Neuronal stem cell (in vitro differentiated cells): ENCODE data around the gene CRYGD.
"Not testable (repeated sequence)": the region's sequence is repeated elsewhere in the genome, so short reads cannot be mapped to it uniquely, and the experiment has no call there.

Experiments
- DNase-seq: peaks from one replicate; pipeline ENCODE4 v3.0.0-alpha.2; 2013; ENCODE audit warnings: low spot score
- H2AFZ ChIP-seq: one replicate; pipeline ENCODE4 v1.6.1; 2013; ENCODE audit warnings: mild to moderate bottlenecking, low read length, inconsistent platforms
- H2AK5ac ChIP-seq: 2 replicates; pipeline ENCODE4 v1.6.1; 2013; ENCODE audit warnings: low read depth, mild to moderate bottlenecking, inconsistent platforms, low read length, moderate library complexity, mixed read lengths
- H2BK120ac ChIP-seq: 2 replicates; pipeline ENCODE4 v1.6.1; 2013; ENCODE audit warnings: low read depth, mild to moderate bottlenecking, inconsistent platforms, low read length, moderate library complexity, mixed read lengths
- H2BK12ac ChIP-seq: one replicate; pipeline ENCODE4 v1.6.1; 2013; ENCODE audit warnings: low read length, inconsistent platforms
- H2BK15ac ChIP-seq: 2 replicates; pipeline ENCODE4 v1.6.1; 2013; ENCODE audit warnings: mild to moderate bottlenecking, low read length, inconsistent platforms, mixed read lengths
- H2BK5ac ChIP-seq: one replicate; pipeline ENCODE4 v1.6.1; 2013; ENCODE audit warnings: inconsistent platforms, mild to moderate bottlenecking, low read length, moderate library complexity
- H3K14ac ChIP-seq: one replicate; pipeline ENCODE4 v1.6.1; 2013; ENCODE audit warnings: low read length, inconsistent platforms
- H3K18ac ChIP-seq: 2 replicates; pipeline ENCODE4 v1.6.1; 2013; ENCODE audit warnings: low read length, inconsistent platforms
- H3K23ac ChIP-seq: 2 replicates; pipeline ENCODE4 v1.6.1; 2013; ENCODE audit warnings: low read depth, mild to moderate bottlenecking, mixed read lengths, low read length, inconsistent platforms; ENCODE audit not compliant: poor library complexity
- H3K27ac ChIP-seq: replicated peaks from 3 replicates; pipeline ENCODE4 v1.5.1; 2013; ENCODE audit warnings: low read length, inconsistent platforms
- H3K27me3 ChIP-seq, 3 experiments: 2 replicates each; pipeline ENCODE4 v1.6.1; 2013; ENCODE audit warnings: low read length in 3 of 3, mild to moderate bottlenecking in 2 of 3, inconsistent platforms in 1 of 3, low read depth in 1 of 3, mixed read lengths in 1 of 3, moderate library complexity in 1 of 3; ENCODE audit not compliant: control insufficient read depth in 3 of 3, insufficient read depth in 3 of 3
- H3K36me3 ChIP-seq, 2 donors: replicated peaks in 1 of 2; 2 replicates each; pipeline ENCODE4 v1.6.1; 2013; ENCODE audit warnings: low read length in 2 of 2; ENCODE audit not compliant: control insufficient read depth in 2 of 2, insufficient read depth in 2 of 2
- H3K4ac ChIP-seq: 2 replicates; pipeline ENCODE4 v1.6.1; 2013; ENCODE audit warnings: inconsistent platforms, mild to moderate bottlenecking, low read length, moderate library complexity
- H3K4me1 ChIP-seq, 2 donors: 1 replicate in 1 of 2; 2 replicates in 1 of 2; pipeline ENCODE4 v1.6.1; 2013; ENCODE audit warnings: low read length in 2 of 2, low read depth in 1 of 2; ENCODE audit not compliant: control insufficient read depth in 2 of 2, insufficient read depth in 1 of 2
- H3K4me2 ChIP-seq: one replicate; pipeline ENCODE4 v1.6.1; 2013; ENCODE audit warnings: mild to moderate bottlenecking, low read length, inconsistent platforms; ENCODE audit not compliant: insufficient read depth, poor library complexity, severe bottlenecking
- H3K4me3 ChIP-seq, 2 donors: 2 replicates each; pipeline ENCODE4 v1.5.1; 2013; ENCODE audit warnings: low read length in 2 of 2, mild to moderate bottlenecking in 2 of 2, inconsistent platforms in 1 of 2, moderate library complexity in 1 of 2
- H3K79me1 ChIP-seq: one replicate; pipeline ENCODE4 v1.6.1; 2013; ENCODE audit warnings: low read depth, mild to moderate bottlenecking, inconsistent platforms, low read length, moderate library complexity
- H3K9ac ChIP-seq: one replicate; pipeline ENCODE4 v1.6.1; 2013; ENCODE audit warnings: mild to moderate bottlenecking, low read depth, low read length, inconsistent platforms; ENCODE audit not compliant: poor library complexity
- H3K9me3 ChIP-seq, 2 donors: replicated peaks in 1 of 2; 2 replicates each; pipeline versions ENCODE3 to v1.6.1; 2013; ENCODE audit warnings: low read length in 2 of 2, mild to moderate bottlenecking in 2 of 2, inconsistent platforms in 1 of 2, low read depth in 1 of 2, mixed read lengths in 1 of 2, moderate library complexity in 1 of 2; ENCODE audit not compliant: control insufficient read depth in 2 of 2, insufficient read depth in 1 of 2
- H4K8ac ChIP-seq: one replicate; pipeline ENCODE4 v1.6.1; 2013; ENCODE audit warnings: low read depth, mild to moderate bottlenecking, inconsistent platforms, low read length, moderate library complexity
- H4K91ac ChIP-seq: one replicate; pipeline ENCODE4 v1.6.1; 2013; ENCODE audit warnings: low read length, low read depth, mild to moderate bottlenecking, inconsistent platforms; ENCODE audit not compliant: poor library complexity
- WGBS, 2 donors: extraction: QIAGEN DNeasy Blood & Tissue Kit; methylation state at CpG; one replicate each; pipeline ENCODE4 v1.1.7; 2013; ENCODE audit warnings: missing lambda C conversion rate in 2 of 2, mixed read lengths in 1 of 2; ENCODE audit not compliant: insufficient read length in 2 of 2, insufficient replicate concordance in 1 of 2; ENCODE audit errors: extremely low coverage in 2 of 2; 5-methylcytosine and 5-hydroxymethylcytosine counted together

CRYGD gene

GRCh38 chr2:208142925-208143799, 18.8 kb upstream of the CRYGD start:
- Histone ChIP-seq H3K27me3 (no peaks in the 10 kb centered on the region), H2AFZ (peak overlapping the region; percentile 28), H4K91ac (no peak overlapping the region), H3K36me3 (no peaks in the 10 kb centered on the region), H3K14ac (no peak overlapping the region), H3K4me3 (no peak overlapping the region), H2AK5ac (no peak overlapping the region), H3K4ac (no peak overlapping the region), H3K27ac (no peak overlapping the region), H3K9ac (no peak overlapping the region), H3K23ac (no peak overlapping the region), H3K18ac (no peak overlapping the region), H3K9me3 (no peaks in the 10 kb centered on the region), H4K8ac (no peak overlapping the region), H2BK5ac (no peak overlapping the region), H2BK15ac (no peak overlapping the region), H2BK12ac (no peak overlapping the region), H3K4me2 (no peak overlapping the region), H2BK120ac (no peak overlapping the region), H3K4me1 (peaks cover 0 to 7% of the 10 kb centered on the region in 2 donors), H3K79me1 (no peaks in the 10 kb centered on the region)
- DNase-seq = no peak
- no CpG with 5 or more reads among the region's 14 CpGs for WGBS, 2 donors

GRCh38 chr2:208142240-208142924, 18.1 kb upstream of the CRYGD start:
- H3K27ac ChIP-seq = no peak overlapping the region
- H3K27me3 ChIP-seq = no peaks in the 10 kb centered on the region
- no peak overlapping the region for H2BK12ac ChIP-seq
- no peak overlapping the region for H3K4me2 ChIP-seq
- no peak overlapping the region for H4K8ac ChIP-seq
- H2BK5ac ChIP-seq = no peak overlapping the region
- no peak overlapping the region for H2AK5ac ChIP-seq
- no peak overlapping the region for H3K4me3 ChIP-seq
- no peak overlapping the region for H3K14ac ChIP-seq
- H3K18ac ChIP-seq = peak overlapping the region; percentile 8
- H3K23ac ChIP-seq = no peak overlapping the region
- WGBS, 2 donors = no CpG with 5 or more reads among the region's 8 CpGs
- no peaks in the 10 kb centered on the region for H3K9me3 ChIP-seq
- no peaks in the 10 kb centered on the region for H3K36me3 ChIP-seq
- H3K9ac ChIP-seq = no peak overlapping the region
- peak overlapping the region; percentile 28 for H2AFZ ChIP-seq
- H3K4me1 ChIP-seq = peaks cover under 1 to 5% of the 10 kb centered on the region in 2 donors
- no peak overlapping the region for H4K91ac ChIP-seq
- H3K4ac ChIP-seq = no peak overlapping the region
- DNase-seq = no peak
- no peaks in the 10 kb centered on the region for H3K79me1 ChIP-seq
- H2BK120ac ChIP-seq = no peak overlapping the region
- no peak overlapping the region for H2BK15ac ChIP-seq

- Histone ChIP-seq H3K79me1 (no peaks in the 10 kb centered on the region), H2AFZ (peak overlapping the region; percentile 5), H3K14ac (no peak overlapping the region), H3K36me3 (no peaks in the 10 kb centered on the region), H2BK120ac (no peak overlapping the region), H2AK5ac (no peak overlapping the region), H3K27me3 (no peaks in the 10 kb centered on the region), H2BK15ac (no peak overlapping the region), H4K91ac (no peak overlapping the region), H3K27ac (no peak overlapping the region), H3K4me1 (peaks cover 2 to 7% of the 10 kb centered on the region in 2 donors), H3K18ac (no peak overlapping the region), H2BK5ac (no peak overlapping the region), H3K4me3 (no peak overlapping the region), H3K4me2 (no peak overlapping the region), H3K23ac (no peak overlapping the region), H3K4ac (no peak overlapping the region), H3K9ac (no peak overlapping the region), H2BK12ac (no peak overlapping the region), H4K8ac (no peak overlapping the region), H3K9me3 (peaks cover 0 to 3% of the 10 kb centered on the region in 2 donors)
- DNase-seq = no peak
- WGBS, 2 donors = no CpG with 5 or more reads among the region's 18 CpGs
Observed at GRCh38 chr2:208139447-208139846, 15.1 kb upstream of the CRYGD start.

- not testable (repeated sequence) for H3K36me3 ChIP-seq, H3K79me1 ChIP-seq, H4K8ac ChIP-seq, H3K4me2 ChIP-seq, DNase-seq, H3K4ac ChIP-seq, H3K23ac ChIP-seq, H3K27me3 ChIP-seq, H3K18ac ChIP-seq, H3K4me3 ChIP-seq, H2AFZ ChIP-seq, H3K9ac ChIP-seq, H4K91ac ChIP-seq, H2BK12ac ChIP-seq, H2BK15ac ChIP-seq, H3K9me3 ChIP-seq, H3K4me1 ChIP-seq, H3K27ac ChIP-seq, H3K14ac ChIP-seq, H2AK5ac ChIP-seq, H2BK120ac ChIP-seq, H2BK5ac ChIP-seq
- WGBS, 2 donors = no CpG with 5 or more reads among the region's 7 CpGs
Observed at GRCh38 chr2:208138334-208138733, 14.0 kb upstream of the CRYGD start.
